Mesenchymal stem cell (in vitro differentiated cells and primary cell): ENCODE measurements around the gene SLF1.

Experiments used
- DNase-seq: peaks from one replicate; pipeline ENCODE4 v3.0.0-alpha.2; 2013
- H2AFZ ChIP-seq: one replicate; pipeline ENCODE4 v1.6.1; 2013; ENCODE audit warnings: low read depth, mild to moderate bottlenecking, control low read depth, inconsistent platforms, low read length, moderate library complexity
- H2AK5ac ChIP-seq: 2 replicates; pipeline ENCODE4 v1.6.1; 2013; ENCODE audit warnings: low read length, moderate library complexity, mild to moderate bottlenecking, inconsistent platforms; ENCODE audit not compliant: severe bottlenecking
- H2BK120ac ChIP-seq: one replicate; pipeline ENCODE4 v1.6.1; 2013; ENCODE audit warnings: low read depth, mild to moderate bottlenecking, inconsistent platforms, low read length, moderate library complexity
- H2BK12ac ChIP-seq, 2 experiments: one replicate each; pipeline ENCODE4 v1.6.1; 2013; ENCODE audit warnings: inconsistent platforms in 2 of 2, low read length in 2 of 2, mild to moderate bottlenecking in 2 of 2, moderate library complexity in 2 of 2, control low read depth in 1 of 2
- H2BK15ac ChIP-seq: one replicate; pipeline ENCODE4 v1.6.1; 2013; ENCODE audit warnings: mild to moderate bottlenecking, low read depth, inconsistent platforms; ENCODE audit not compliant: poor library complexity, severe bottlenecking
- H2BK5ac ChIP-seq: 2 replicates; pipeline ENCODE4 v1.6.1; 2013; ENCODE audit warnings: low read depth, mild to moderate bottlenecking, low read length, control low read depth, inconsistent platforms; ENCODE audit not compliant: poor library complexity, severe bottlenecking
- H3K14ac ChIP-seq, 2 experiments: one replicate each; pipeline ENCODE4 v1.6.1; 2013; ENCODE audit warnings: inconsistent platforms in 2 of 2, low read length in 2 of 2, control low read depth in 1 of 2, mild to moderate bottlenecking in 1 of 2, moderate library complexity in 1 of 2
- H3K18ac ChIP-seq, 2 experiments: one replicate each; pipeline ENCODE4 v1.6.1; 2013; ENCODE audit warnings: inconsistent platforms in 2 of 2, low read length in 2 of 2, control low read depth in 1 of 2, low read depth in 1 of 2, mild to moderate bottlenecking in 1 of 2
- H3K23ac ChIP-seq, 2 experiments: one replicate each; pipeline ENCODE4 v1.6.1; 2013; ENCODE audit warnings: inconsistent platforms in 2 of 2, low read length in 2 of 2, mild to moderate bottlenecking in 2 of 2, moderate library complexity in 2 of 2, control low read depth in 1 of 2
- H3K27ac ChIP-seq: 2 replicates; pipeline ENCODE4 v1.5.1; 2013; ENCODE audit warnings: mild to moderate bottlenecking, moderate library complexity, low read length, control low read depth, inconsistent platforms; ENCODE audit not compliant: poor library complexity, severe bottlenecking
- H3K27me3 ChIP-seq, 2 experiments: 2 replicates each; pipeline versions ENCODE4 v1.6.1 to v1.7.0; 2013; ENCODE audit warnings: low read length in 2 of 2, mild to moderate bottlenecking in 2 of 2, moderate library complexity in 2 of 2, control low read depth in 1 of 2, inconsistent platforms in 1 of 2; ENCODE audit not compliant: control insufficient read depth in 1 of 2, insufficient read depth in 1 of 2
- H3K36me3 ChIP-seq, 2 experiments: 2 replicates each; pipeline versions ENCODE4 v1.6.1 to v1.7.0; 2013; ENCODE audit warnings: low read length in 2 of 2, control low read depth in 1 of 2, inconsistent platforms in 1 of 2, low read depth in 1 of 2, mild to moderate bottlenecking in 1 of 2; ENCODE audit not compliant: insufficient read depth in 2 of 2, control insufficient read depth in 1 of 2
- H3K4ac ChIP-seq, 2 experiments: one replicate each; pipeline ENCODE4 v1.6.1; 2013; ENCODE audit warnings: inconsistent platforms in 2 of 2, low read length in 2 of 2, mild to moderate bottlenecking in 2 of 2, moderate library complexity in 2 of 2, control low read depth in 1 of 2, low read depth in 1 of 2
- H3K4me1 ChIP-seq: 2 replicates; pipeline ENCODE4 v1.6.1; 2013; ENCODE audit warnings: low read depth, low read length, control low read depth; ENCODE audit not compliant: control insufficient read depth, insufficient read depth
- H3K4me2 ChIP-seq: 2 replicates; pipeline ENCODE4 v1.6.1; 2013; ENCODE audit warnings: low read length, mild to moderate bottlenecking, inconsistent platforms; ENCODE audit not compliant: poor library complexity, severe bottlenecking
- H3K4me3 ChIP-seq, 2 experiments: 2 replicates each; pipeline versions ENCODE4 v1.5.1 to v1.7.0; 2013; ENCODE audit warnings: low read length in 2 of 2, mild to moderate bottlenecking in 2 of 2, control low read depth in 1 of 2, low read depth in 1 of 2; ENCODE audit not compliant: insufficient read depth in 1 of 2
- H3K79me1 ChIP-seq: replicated peaks from 2 replicates; pipeline ENCODE4 v1.6.1; 2013; ENCODE audit warnings: mild to moderate bottlenecking, control low read depth, low read length, inconsistent platforms; ENCODE audit not compliant: poor library complexity, severe bottlenecking
- H3K9ac ChIP-seq: 2 replicates; pipeline ENCODE4 v1.7.0; 2013; ENCODE audit warnings: mild to moderate bottlenecking, low read length, moderate library complexity
- H3K9me3 ChIP-seq: 2 replicates; pipeline ENCODE4 v1.7.0; 2013; ENCODE audit warnings: mild to moderate bottlenecking, low read length; ENCODE audit not compliant: control insufficient read depth
- H4K8ac ChIP-seq: one replicate; pipeline ENCODE4 v1.6.1; 2013; ENCODE audit warnings: inconsistent platforms, mild to moderate bottlenecking, low read length, moderate library complexity
- H4K91ac ChIP-seq: one replicate; pipeline ENCODE4 v1.6.1; 2013; ENCODE audit warnings: mild to moderate bottlenecking, low read length, inconsistent platforms
- whole genome bisulfite sequencing: methylation state at CpG from one replicate; pipeline ENCODE4 v1.1.7; 2013; ENCODE audit warnings: mixed read lengths; 5-methylcytosine and 5-hydroxymethylcytosine counted together

Gene SLF1

GRCh38 chr5:94640176-94640575 is 21.7 kb downstream of the SLF1 start:
- H3K9me3 ChIP-seq, result peaks cover 43% of the 10 kb centered on the region
- no peak for DNase-seq
- H2AK5ac ChIP-seq, result no peak overlapping the region
- H3K4ac ChIP-seq, result no peak overlapping the region
- H2BK12ac ChIP-seq, result no peak overlapping the region
- H3K9ac ChIP-seq, result no peak overlapping the region
- H2BK15ac ChIP-seq, result no peak overlapping the region
- H3K27ac ChIP-seq, result no peak overlapping the region
- no peak overlapping the region for H3K18ac ChIP-seq
- H3K4me3 ChIP-seq, result no peak overlapping the region
- no peak overlapping the region for H4K91ac ChIP-seq
- H3K79me1 ChIP-seq, result peaks cover 24% of the 10 kb centered on the region
- no peak overlapping the region for H2BK5ac ChIP-seq
- no peak overlapping the region for H2AFZ ChIP-seq
- H2BK120ac ChIP-seq, result no peak overlapping the region
- no peak overlapping the region for H3K23ac ChIP-seq
- WGBS, result 100% methylated on average over 2 of the region's 3 CpGs
- H4K8ac ChIP-seq, result no peak overlapping the region
- peaks cover 7 to 11% of the 10 kb centered on the region in 2 experiments for H3K36me3 ChIP-seq
- H3K4me2 ChIP-seq, result no peak overlapping the region
- no peaks in the 10 kb centered on the region for H3K27me3 ChIP-seq
- H3K4me1 ChIP-seq, result no peaks in the 10 kb centered on the region
- H3K14ac ChIP-seq, result no peak overlapping the region

GRCh38 chr5:94645053-94645452 is 26.6 kb downstream of the SLF1 start:
- no peak overlapping the region for H3K4me3 ChIP-seq
- no peak overlapping the region for H4K91ac ChIP-seq
- peaks cover 0 to 7% of the 10 kb centered on the region in 2 experiments for H3K36me3 ChIP-seq
- H2BK5ac ChIP-seq, result no peak overlapping the region
- H2AFZ ChIP-seq, result no peak overlapping the region
- no peak overlapping the region for H3K9ac ChIP-seq
- no peak overlapping the region for H2BK120ac ChIP-seq
- H3K27ac ChIP-seq, result no peak overlapping the region
- no peak overlapping the region for H3K14ac ChIP-seq
- no peak for DNase-seq
- H2BK15ac ChIP-seq, result no peak overlapping the region
- H3K4ac ChIP-seq, result no peak overlapping the region
- H2AK5ac ChIP-seq, result no peak overlapping the region
- H3K18ac ChIP-seq, result no peak overlapping the region
- no peak overlapping the region for H2BK12ac ChIP-seq
- no peak overlapping the region for H4K8ac ChIP-seq
- peaks cover 22% of the 10 kb centered on the region for H3K9me3 ChIP-seq
- H3K79me1 ChIP-seq, result peaks cover 12% of the 10 kb centered on the region
- no peaks in the 10 kb centered on the region for H3K4me1 ChIP-seq
- WGBS, result 97% methylated on average over 3 of the region's 3 CpGs
- H3K27me3 ChIP-seq, result no peaks in the 10 kb centered on the region
- H3K4me2 ChIP-seq, result no peak overlapping the region
- H3K23ac ChIP-seq, result no peak overlapping the region

GRCh38 chr5:94646758-94647157 is 28.3 kb downstream of the SLF1 start:
- H4K8ac ChIP-seq, result no peak overlapping the region
- no peak overlapping the region for H3K23ac ChIP-seq
- no peak overlapping the region for H3K4me3 ChIP-seq
- H3K27ac ChIP-seq, result no peak overlapping the region
- H3K79me1 ChIP-seq, result peaks cover 7% of the 10 kb centered on the region
- H2BK5ac ChIP-seq, result no peak overlapping the region
- no peaks in the 10 kb centered on the region for H3K4me1 ChIP-seq
- no peak overlapping the region for H2BK15ac ChIP-seq
- no peak overlapping the region for H2AK5ac ChIP-seq
- no peak overlapping the region for H3K4me2 ChIP-seq
- H4K91ac ChIP-seq, result no peak overlapping the region
- no peak overlapping the region for H2AFZ ChIP-seq
- H2BK12ac ChIP-seq, result no peak overlapping the region
- peaks cover 0 to 12% of the 10 kb centered on the region in 2 experiments for H3K36me3 ChIP-seq
- peaks cover 8% of the 10 kb centered on the region for H3K9me3 ChIP-seq
- no peak overlapping the region for H3K9ac ChIP-seq
- H2BK120ac ChIP-seq, result no peak overlapping the region
- no peak overlapping the region for H3K14ac ChIP-seq
- no peaks in the 10 kb centered on the region for H3K27me3 ChIP-seq
- H3K18ac ChIP-seq, result no peak overlapping the region
- no peak for DNase-seq
- H3K4ac ChIP-seq, result no peak overlapping the region

GRCh38 chr5:94649874-94650273 is 31.4 kb downstream of the SLF1 start:
- Histone ChIP-seq H2BK12ac (no peak overlapping the region), H3K9me3 (peaks cover 7% of the 10 kb centered on the region), H3K23ac (no peak overlapping the region), H2AK5ac (no peak overlapping the region), H3K27ac (no peak overlapping the region), H2BK15ac (no peak overlapping the region), H3K27me3 (no peaks in the 10 kb centered on the region), H4K91ac (no peak overlapping the region), H2BK5ac (no peak overlapping the region), H3K4ac (no peak overlapping the region), H3K4me3 (no peak overlapping the region), H3K36me3 (peaks cover 0 to 12% of the 10 kb centered on the region in 2 experiments), H4K8ac (no peak overlapping the region), H3K79me1 (peaks cover 1% of the 10 kb centered on the region), H3K4me2 (no peak overlapping the region), H3K14ac (no peak overlapping the region), H3K4me1 (no peaks in the 10 kb centered on the region), H2AFZ (no peak overlapping the region), H3K18ac (no peak overlapping the region), H3K9ac (no peak overlapping the region), H2BK120ac (no peak overlapping the region)
- DNase-seq, result no peak
- WGBS, result no CpG with 5 or more reads among the region's 1 CpG
